ENCODE results near the gene RPH3AL. TPM values are rescaled to one million over a fixed set of nuclear protein-coding genes. Genes with fewer than 3 reads are reported as not detected.

Gene RPH3AL
- total RNA-seq, 1 experiment from 2014 or later, result 26.0 TPM

DNA sequence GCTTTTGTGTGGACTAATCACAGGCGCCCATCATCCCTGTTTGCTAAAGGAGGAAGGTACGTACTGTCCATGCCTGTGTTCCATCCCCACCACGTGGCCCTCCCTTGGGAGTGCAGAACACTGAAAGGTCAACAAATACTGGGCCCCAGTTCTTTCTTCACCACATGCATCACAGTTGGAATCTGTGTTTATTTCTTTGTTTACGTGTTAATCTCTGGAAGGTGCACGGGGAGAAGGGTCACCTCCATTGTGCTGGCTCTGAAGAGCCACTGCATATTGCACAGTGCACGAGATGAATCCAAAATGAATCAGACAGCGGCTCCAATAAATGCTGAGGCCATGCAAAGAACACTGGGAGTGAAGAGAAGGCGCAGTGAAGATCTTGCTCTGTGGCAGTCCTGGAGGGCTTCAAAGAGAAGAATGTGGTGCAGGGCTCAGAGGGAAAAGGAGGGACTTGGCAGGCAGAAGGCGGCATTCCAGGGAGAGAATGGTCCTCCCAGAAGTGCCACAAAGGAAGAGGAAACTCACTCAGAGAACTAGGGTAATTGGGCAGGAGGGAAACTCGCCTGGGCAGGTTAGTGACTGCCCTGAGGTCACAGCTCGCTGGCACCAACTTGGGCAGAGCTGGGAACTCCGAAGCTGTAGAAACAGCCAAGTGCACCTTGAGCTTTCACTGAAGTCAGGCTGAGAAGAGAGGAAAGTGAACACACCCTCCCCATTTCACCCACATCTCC lies 3.7 kb downstream of the RPH3AL start:
- peaks cover 8% of the 10 kb centered on the region; the same call in 1 of the 2 replicates for H3F3A ChIP-seq (ENCODE audit: insufficient read depth, low read depth)
- H3K4me3 ChIP-seq, result no peak overlapping the region
- no peaks in the 10 kb centered on the region for H3K9me3 ChIP-seq (ENCODE audit: insufficient read depth, low read depth)
- peaks cover 23% of the 10 kb centered on the region for H3K4me1 ChIP-seq (replicated peaks; ENCODE audit: insufficient read depth)
- ChIA-PET CTCF (no interaction called here), POLR2A (ENCODE audit: unreplicated experiment) (no interaction called here)
- no peak overlapping the region for H2AFZ ChIP-seq
- no peaks in the 10 kb centered on the region for H4K20me1 ChIP-seq (ENCODE audit: insufficient read depth)
- no peaks in the 10 kb centered on the region for H3K27me3 ChIP-seq (ENCODE audit: insufficient read depth, low read depth)
- no peaks in the 10 kb centered on the region for H3K79me2 ChIP-seq (ENCODE audit: low read depth)
- no peak for TF ChIP-seq EZH2 (IDR thresholded peaks at IDR 0.05; ENCODE audit: low read depth)
- TF ChIP-seq, protein P1, sequence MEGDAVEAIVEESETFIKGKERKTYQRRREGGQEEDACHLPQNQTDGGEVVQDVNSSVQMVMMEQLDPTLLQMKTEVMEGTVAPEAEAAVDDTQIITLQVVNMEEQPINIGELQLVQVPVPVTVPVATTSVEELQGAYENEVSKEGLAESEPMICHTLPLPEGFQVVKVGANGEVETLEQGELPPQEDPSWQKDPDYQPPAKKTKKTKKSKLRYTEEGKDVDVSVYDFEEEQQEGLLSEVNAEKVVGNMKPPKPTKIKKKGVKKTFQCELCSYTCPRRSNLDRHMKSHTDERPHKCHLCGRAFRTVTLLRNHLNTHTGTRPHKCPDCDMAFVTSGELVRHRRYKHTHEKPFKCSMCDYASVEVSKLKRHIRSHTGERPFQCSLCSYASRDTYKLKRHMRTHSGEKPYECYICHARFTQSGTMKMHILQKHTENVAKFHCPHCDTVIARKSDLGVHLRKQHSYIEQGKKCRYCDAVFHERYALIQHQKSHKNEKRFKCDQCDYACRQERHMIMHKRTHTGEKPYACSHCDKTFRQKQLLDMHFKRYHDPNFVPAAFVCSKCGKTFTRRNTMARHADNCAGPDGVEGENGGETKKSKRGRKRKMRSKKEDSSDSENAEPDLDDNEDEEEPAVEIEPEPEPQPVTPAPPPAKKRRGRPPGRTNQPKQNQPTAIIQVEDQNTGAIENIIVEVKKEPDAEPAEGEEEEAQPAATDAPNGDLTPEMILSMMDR (conservative IDR thresholded peaks at IDR 0.05), result no peak
- BruUV-seq (replicated peaks), result no TSS peak
- no peaks in the 10 kb centered on the region for H3K9me2 ChIP-seq (ENCODE audit: insufficient read depth)
- no peaks in the 10 kb centered on the region for H3K36me3 ChIP-seq (ENCODE audit: low read depth)
- DNase-seq, result no peak
- no peak overlapping the region for H3K27ac ChIP-seq
- H3K4me2 ChIP-seq, result no peak overlapping the region
- intact Hi-C loops (cut with micrococcal nuclease; ENCODE audit: unreplicated experiment), result no loop called here

DNA sequence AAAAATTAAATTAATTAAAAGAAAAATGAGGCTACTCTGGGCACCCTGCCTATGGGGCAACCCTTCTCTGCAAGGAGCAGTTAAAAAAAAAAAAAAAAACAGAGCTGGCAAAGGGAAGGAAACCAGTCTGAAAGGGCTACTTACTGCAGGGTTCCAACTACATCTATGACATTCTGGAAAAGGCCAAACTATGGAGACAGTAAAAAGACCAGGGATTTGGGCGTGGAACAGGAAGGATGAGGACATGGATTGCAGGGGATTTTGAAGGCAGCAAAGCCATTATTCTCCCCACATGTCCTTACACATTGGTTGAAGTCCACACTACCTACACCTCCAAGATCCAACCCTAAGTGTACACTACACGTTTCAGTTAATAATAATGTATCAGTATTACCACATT lies 4.6 kb downstream of the RPH3AL start:
- intact Hi-C loops (cut with micrococcal nuclease; ENCODE audit: unreplicated experiment), result no loop called here
- H3K27me3 ChIP-seq (ENCODE audit: insufficient read depth, low read depth), result no peaks in the 10 kb centered on the region
- no TSS peak for BruUV-seq (replicated peaks)
- H3K9me3 ChIP-seq (ENCODE audit: insufficient read depth, low read depth), result no peaks in the 10 kb centered on the region
- no peak for DNase-seq
- H3K36me3 ChIP-seq (ENCODE audit: low read depth), result no peaks in the 10 kb centered on the region
- no peaks in the 10 kb centered on the region for H3K9me2 ChIP-seq (ENCODE audit: insufficient read depth)
- POLR2A ChIA-PET (ENCODE audit: unreplicated experiment), result no interaction called here
- H3K4me3 ChIP-seq, result no peak overlapping the region
- CTCF ChIA-PET, result interaction anchor here (0.7 kb wide), 1 partner anchor 35 kb away, joined by 3 read pairs; no protein-coding TSS in a partner anchor
- H3K79me2 ChIP-seq (ENCODE audit: low read depth), result no peaks in the 10 kb centered on the region
- H3F3A ChIP-seq (ENCODE audit: insufficient read depth, low read depth), result peaks cover 8% of the 10 kb centered on the region; the same call in 1 of the 2 replicates
- H2AFZ ChIP-seq, result no peak overlapping the region
- no peaks in the 10 kb centered on the region for H4K20me1 ChIP-seq (ENCODE audit: insufficient read depth)
- H3K27ac ChIP-seq, result no peak overlapping the region
- peaks cover 22% of the 10 kb centered on the region for H3K4me1 ChIP-seq (replicated peaks; ENCODE audit: insufficient read depth)
- TF ChIP-seq, protein P1 (conservative IDR thresholded peaks at IDR 0.05), result no peak
- TF ChIP-seq EZH2 (IDR thresholded peaks at IDR 0.05; ENCODE audit: low read depth), result no peak
- H3K4me2 ChIP-seq, result no peak overlapping the region

DNA sequence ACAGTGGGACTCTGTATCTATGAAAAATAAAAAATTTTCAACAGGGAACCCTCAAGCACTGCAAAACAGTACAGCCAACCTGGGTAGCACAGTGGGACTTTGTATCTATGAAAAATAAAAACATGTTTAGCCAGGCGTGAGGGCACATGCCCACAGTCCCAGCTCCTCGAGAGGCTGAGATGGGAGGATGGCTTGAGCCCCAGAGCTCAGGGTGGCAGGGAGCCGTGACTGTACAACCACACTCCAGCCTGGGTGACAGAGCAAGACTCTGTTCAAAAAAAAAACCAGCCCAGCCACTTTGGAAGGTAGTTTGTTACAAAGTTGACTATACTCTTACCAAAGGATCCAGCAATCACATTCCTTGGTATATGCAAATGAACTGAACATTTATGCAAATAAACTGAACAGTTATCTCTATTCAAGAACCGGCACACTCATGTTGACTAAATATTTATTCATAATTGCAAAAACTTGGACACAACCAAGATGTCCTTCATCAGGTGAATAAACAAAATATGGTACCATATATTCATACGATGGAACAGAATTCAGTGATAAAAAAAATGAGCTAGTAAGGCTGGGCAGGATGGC lies 5.2 kb downstream of the RPH3AL start:
- TF ChIP-seq, protein P1 (conservative IDR thresholded peaks at IDR 0.05), result no peak
- TF ChIP-seq EZH2 (IDR thresholded peaks at IDR 0.05; ENCODE audit: low read depth), result no peak
- Histone ChIP-seq H2AFZ (no peak overlapping the region), H4K20me1 (ENCODE audit: insufficient read depth) (no peaks in the 10 kb centered on the region), H3K4me3 (no peak overlapping the region), H3K4me2 (no peak overlapping the region), H3K27me3 (ENCODE audit: insufficient read depth, low read depth) (no peaks in the 10 kb centered on the region), H3K4me1 (replicated peaks; ENCODE audit: insufficient read depth) (peaks cover 16% of the 10 kb centered on the region), H3K27ac (no peak overlapping the region), H3K36me3 (ENCODE audit: low read depth) (no peaks in the 10 kb centered on the region), H3K9me2 (ENCODE audit: insufficient read depth) (no peaks in the 10 kb centered on the region), H3K79me2 (ENCODE audit: low read depth) (no peaks in the 10 kb centered on the region), H3F3A (ENCODE audit: insufficient read depth, low read depth) (peaks cover 8% of the 10 kb centered on the region; the same call in 1 of the 2 replicates), H3K9me3 (ENCODE audit: insufficient read depth, low read depth) (no peaks in the 10 kb centered on the region)
- DNase-seq, result no peak
- ChIA-PET POLR2A (ENCODE audit: unreplicated experiment) (no interaction called here), CTCF (interaction anchor here (0.7 kb wide), 1 partner anchor 35 kb away, joined by 3 read pairs; no protein-coding TSS in a partner anchor)
- BruUV-seq (replicated peaks), result no TSS peak
- intact Hi-C loops (cut with micrococcal nuclease; ENCODE audit: unreplicated experiment), result no loop called here
